ENCODE data around the gene MEGF11.

Gene MEGF11

GRCh38 chr15:65926899-65927298 is 326.7 kb downstream of the MEGF11 start:
- DNase-seq = no peak

- no peak for DNase-seq
Measured at GRCh38 chr15:65926459-65926858, 327.1 kb downstream of the MEGF11 start.

GRCh38 chr15:65925338-65925737 is 328.2 kb downstream of the MEGF11 start:
- DNase-seq = no peak

- no peak for DNase-seq
Measured at GRCh38 chr15:65924004-65924403, 329.5 kb downstream of the MEGF11 start.

GRCh38 chr15:65923264-65923663 is 330.3 kb downstream of the MEGF11 start:
- DNase-seq = no peak

GRCh38 chr15:65922621-65923020 is 330.9 kb downstream of the MEGF11 start:
- DNase-seq = no peak

GRCh38 chr15:65921780-65922179 is 331.8 kb downstream of the MEGF11 start:
- no peak for DNase-seq

GRCh38 chr15:65920825-65921309 is 332.7 kb downstream of the MEGF11 start:
- DNase-seq = no peak

GRCh38 chr15:65920121-65920520 is 333.4 kb downstream of the MEGF11 start:
- DNase-seq = no peak

GRCh38 chr15:65919353-65919752 is 334.2 kb downstream of the MEGF11 start:
- DNase-seq = no peak

- no peak for DNase-seq
Measured at GRCh38 chr15:65918945-65919344, 334.6 kb downstream of the MEGF11 start.

- DNase-seq = no peak
Measured at GRCh38 chr15:65918357-65918920, 335.1 kb downstream of the MEGF11 start.

GRCh38 chr15:65917936-65918335 is 335.6 kb downstream of the MEGF11 start:
- DNase-seq = no peak

- DNase-seq = no peak
Measured at GRCh38 chr15:65917407-65917756, 336.2 kb downstream of the MEGF11 start.

GRCh38 chr15:65916664-65917406 is 336.7 kb downstream of the MEGF11 start:
- peak; percentile 49 for DNase-seq

- DNase-seq = no peak
Measured at GRCh38 chr15:65916041-65916663, 337.4 kb downstream of the MEGF11 start.

- DNase-seq = no peak
Measured at GRCh38 chr15:65914981-65915925, 338.3 kb downstream of the MEGF11 start.

- no peak for DNase-seq
Measured at GRCh38 chr15:65914386-65914785, 339.2 kb downstream of the MEGF11 start.

- DNase-seq = no peak
Measured at GRCh38 chr15:65913631-65914199, 339.8 kb downstream of the MEGF11 start.

GRCh38 chr15:65912235-65912634 is 341.3 kb downstream of the MEGF11 start:
- no peak for DNase-seq

GRCh38 chr15:65910341-65910740 is 343.2 kb downstream of the MEGF11 start:
- no peak for DNase-seq

- DNase-seq = no peak
Measured at GRCh38 chr15:65909831-65910230, 343.7 kb downstream of the MEGF11 start.

- no peak for DNase-seq
Measured at GRCh38 chr15:65908876-65909275, 344.7 kb downstream of the MEGF11 start.

Measured in stimulated activated CD4-positive, alpha-beta T cell treated with anti-CD3 and anti-CD28 coated beads, Interleukin-1b, Interleukin-23, amount 100 ng/mL, for 48 hours (primary cell).